ENCODE measurements around the gene PAX9.

The PAX9 gene

DNA sequence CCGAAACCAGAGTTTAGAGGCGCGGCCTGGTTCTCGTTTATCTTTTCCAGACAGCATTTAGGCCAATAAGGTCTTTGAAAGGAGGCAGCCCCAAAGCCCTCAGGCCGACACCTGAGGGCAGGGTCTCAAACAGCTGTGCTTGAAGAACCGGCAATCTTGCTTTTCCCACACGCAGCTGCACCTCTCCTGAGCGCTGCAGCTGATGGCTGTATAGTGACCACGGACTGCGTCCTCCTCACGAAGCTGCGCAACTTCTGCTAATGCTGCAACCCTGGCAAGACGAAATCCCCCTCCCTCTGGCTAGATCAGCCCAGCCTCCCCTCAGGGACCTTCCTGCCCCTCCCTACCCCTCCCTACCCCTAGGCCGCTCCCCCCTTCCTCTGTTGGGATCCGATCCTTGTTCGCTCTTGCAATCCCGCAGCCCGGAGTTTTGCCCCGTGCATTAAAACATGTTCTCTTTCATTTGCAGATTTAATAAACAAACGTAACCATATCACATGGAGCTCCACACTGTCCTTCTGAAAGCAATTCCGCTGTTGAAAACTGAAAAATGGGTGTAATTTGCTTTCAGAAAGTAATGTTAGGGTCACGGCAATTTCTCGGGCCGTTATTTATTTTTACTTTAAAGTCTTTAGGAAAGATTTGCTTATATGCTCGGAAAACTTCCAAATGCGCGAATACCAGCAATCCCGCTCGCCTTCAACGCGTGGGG is 4.8 kb upstream of the PAX9 start:
- DNase-seq, result no peak

DNA sequence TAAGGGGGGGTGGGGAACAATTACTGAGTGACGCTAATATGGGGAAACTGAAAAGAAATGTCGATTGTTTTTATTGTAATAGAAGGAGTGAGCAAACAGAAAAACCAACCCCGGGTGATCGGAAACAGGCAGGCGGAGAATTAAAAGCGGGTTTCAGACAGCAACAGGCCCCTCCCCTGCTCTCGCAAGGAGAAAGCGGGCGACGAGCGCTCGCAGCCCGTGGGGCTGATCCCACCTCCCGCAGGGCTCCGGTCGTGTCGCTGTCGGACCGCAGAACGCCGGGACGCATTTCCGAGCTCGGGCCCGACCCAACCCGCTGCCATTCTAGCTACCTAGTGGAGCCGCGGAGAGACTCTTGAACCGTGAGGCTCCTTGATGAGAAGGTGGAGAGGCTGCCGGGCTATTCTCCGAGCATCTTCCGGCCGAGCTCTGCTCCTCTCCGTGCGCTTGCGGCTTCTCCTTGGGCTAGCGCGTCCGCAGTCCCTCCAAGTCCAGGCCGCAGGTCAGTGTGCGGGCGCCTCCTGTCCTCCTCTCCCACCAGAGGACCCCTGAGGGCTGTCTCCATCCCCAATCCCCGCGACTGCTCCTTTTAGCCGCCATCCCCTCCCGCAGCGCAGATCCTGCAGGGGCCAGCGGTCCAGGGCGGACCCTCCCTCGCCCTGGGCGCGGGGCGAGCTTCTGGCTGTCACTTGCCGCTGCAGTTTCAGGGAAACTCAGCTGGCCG is 4.1 kb upstream of the PAX9 start:
- peak; percentile 26 for DNase-seq

DNA sequence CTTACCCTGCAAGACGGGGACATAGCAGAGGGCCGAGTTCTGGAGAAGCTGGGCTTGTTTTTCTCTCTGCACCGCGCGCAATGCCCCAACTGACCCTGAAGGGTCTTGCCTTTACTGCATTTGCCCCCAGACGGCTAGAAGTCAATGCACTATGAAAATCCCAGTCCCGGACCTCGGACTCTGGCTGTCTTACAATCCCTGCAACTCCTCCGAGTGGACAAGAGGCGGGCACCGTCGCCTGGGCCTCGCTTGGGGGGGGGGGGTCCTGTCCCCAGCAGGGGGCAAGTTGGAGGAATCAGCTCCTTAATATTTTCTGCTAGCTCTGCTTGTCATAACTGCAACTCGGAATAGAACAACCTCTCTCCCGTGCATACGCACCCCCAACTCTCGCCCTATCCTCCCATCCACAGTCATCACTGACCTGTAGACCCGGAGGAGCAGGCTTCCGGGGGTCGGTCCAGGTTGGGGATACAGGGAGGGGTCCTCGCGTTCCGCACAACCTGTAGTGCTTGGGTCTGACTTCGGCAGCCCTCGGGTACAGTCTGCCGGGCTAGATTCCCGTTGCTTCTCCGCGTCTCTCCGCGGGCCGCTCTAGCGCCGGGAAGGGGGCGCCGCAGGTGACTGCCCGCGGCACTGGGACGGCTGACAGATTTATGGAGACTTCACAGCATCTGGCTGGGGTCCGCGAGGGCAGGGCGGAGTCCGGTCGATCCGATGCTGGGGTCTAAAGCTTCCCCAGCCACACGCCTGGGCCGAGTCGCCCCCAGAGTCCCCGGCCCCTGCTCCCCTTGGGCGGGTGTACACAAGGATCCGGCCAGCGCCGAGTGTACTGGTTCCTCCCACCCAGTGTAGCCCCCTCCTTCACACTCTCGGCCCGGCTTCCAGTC is 3.3 kb upstream of the PAX9 start:
- peak; percentile 22 for DNase-seq

DNA sequence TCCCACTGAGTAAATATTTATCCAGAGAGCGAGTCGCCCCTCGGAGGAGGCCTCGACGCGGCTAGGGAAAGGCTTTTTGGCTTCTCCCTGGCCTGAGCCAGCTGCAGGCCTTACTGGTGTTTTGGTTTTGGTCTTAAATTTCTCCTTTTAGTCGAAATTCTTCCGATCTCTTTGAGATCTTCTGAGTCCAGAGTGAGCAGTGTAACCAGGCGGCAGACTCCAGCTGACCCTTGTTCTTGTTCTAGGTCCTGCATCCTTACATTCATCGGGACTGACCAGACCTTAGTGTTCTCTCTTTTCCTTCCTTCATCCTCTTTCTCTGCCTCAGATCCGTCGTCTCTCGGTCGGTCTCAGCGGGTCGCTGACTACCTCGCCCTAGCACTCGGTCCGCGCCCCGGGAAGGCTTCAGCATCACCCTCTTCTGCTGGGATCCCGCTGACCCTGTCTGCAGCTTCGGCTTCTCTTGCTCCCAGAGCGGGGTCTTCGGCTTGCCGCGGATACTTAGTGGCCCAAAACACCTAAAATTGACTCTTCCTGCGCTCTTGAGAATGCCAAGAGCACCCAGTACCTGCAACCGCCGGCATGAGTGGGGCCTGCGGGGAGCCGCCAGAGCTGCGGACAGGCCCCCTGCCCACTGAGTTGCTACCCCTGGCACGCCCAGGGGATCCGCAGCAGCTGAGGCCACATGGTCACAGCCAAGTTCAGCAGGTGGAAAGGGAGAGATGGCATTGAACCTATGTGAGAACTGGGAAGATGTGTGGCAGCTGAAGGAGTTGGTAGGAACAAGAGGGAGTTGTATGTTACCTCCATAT is 2.4 kb upstream of the PAX9 start:
- no peak for DNase-seq

DNA sequence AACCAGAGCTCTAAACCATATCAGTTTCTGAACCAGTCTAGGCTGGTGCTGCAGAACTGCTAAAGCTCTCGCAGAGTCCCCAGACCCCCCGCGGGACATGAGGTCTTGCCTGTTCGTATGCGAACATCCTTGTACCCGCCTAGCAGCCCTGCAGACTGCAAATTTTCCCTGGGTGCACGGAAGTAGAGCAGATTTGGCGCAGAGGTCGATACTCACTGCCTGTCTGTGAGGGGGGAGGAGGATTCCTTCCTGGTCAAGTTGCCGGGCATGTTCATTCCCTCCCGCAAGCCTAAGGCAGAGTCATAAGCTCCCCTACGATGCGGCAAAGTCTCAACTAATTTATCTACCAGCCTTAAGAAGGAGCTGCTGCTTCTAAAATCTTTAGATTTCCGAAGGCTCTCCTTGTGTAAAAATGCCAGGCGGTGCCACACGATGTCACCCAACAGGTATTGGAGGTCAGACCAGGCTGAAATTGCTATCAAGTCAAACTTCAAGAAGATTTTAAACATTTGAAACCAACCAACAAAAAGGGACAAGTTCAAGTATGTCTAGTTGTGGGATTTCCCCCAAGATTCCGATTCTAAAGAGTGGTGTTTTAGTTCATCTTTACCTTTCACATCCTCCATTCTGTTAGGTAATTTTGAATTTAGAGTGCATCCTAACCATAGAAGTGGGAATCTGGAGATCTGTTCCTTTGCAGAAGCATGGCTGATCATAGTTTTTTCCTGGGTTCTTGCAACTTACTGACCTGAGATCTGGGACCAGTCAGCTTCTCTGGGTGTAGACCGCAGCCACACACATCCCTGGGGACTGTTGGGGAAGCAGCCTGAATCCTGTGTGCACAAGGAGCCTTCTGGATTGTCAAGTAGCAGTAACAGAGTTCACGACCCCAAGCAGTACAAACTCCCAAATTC is 1.6 kb upstream of the PAX9 start:
- no peak for DNase-seq

GRCh38 chr14:36660736-36661505 is 739 bp upstream of the PAX9 start:
- DNase-seq, result peak; percentile 72

DNA sequence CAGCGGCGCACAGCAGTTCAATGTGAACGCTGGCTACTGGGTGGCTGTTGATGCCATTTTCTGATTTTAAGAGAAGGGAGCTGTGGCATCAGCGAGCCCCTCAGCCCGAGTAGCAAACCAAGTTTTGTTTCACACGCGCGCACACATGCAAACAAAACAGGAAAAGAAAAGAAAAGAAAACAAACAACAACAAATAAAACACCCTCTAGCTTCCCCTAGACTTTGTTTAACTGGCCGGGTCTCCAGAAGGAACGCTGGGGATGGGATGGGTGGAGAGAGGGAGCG is 540 bp downstream of the PAX9 start:
- DNase-seq, result no peak

DNA sequence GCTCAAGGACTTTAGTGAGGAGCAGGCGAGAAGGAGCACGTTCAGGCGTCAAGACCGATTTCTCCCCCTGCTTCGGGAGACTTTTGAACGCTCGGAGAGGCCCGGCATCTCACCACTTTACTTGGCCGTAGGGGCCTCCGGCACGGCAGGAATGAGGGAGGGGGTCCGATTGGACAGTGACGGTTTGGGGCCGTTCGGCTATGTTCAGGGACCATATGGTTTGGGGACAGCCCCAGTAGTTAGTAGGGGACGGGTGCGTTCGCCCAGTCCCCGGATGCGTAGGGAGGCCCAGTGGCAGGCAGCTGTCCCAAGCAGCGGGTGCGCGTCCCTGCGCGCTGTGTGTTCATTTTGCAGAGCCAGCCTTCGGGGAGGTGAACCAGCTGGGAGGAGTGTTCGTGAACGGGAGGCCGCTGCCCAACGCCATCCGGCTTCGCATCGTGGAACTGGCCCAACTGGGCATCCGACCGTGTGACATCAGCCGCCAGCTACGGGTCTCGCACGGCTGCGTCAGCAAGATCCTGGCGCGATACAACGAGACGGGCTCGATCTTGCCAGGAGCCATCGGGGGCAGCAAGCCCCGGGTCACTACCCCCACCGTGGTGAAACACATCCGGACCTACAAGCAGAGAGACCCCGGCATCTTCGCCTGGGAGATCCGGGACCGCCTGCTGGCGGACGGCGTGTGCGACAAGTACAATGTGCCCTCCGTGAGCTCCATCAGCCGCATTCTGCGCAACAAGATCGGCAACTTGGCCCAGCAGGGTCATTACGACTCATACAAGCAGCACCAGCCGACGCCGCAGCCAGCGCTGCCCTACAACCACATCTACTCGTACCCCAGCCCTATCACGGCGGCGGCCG is 1.1 kb downstream of the PAX9 start:
- DNase-seq, result no peak

- no peak for DNase-seq
These were observed 2.0 kb downstream of the PAX9 start for GRCh38 chr14:36663404-36664321.

DNA sequence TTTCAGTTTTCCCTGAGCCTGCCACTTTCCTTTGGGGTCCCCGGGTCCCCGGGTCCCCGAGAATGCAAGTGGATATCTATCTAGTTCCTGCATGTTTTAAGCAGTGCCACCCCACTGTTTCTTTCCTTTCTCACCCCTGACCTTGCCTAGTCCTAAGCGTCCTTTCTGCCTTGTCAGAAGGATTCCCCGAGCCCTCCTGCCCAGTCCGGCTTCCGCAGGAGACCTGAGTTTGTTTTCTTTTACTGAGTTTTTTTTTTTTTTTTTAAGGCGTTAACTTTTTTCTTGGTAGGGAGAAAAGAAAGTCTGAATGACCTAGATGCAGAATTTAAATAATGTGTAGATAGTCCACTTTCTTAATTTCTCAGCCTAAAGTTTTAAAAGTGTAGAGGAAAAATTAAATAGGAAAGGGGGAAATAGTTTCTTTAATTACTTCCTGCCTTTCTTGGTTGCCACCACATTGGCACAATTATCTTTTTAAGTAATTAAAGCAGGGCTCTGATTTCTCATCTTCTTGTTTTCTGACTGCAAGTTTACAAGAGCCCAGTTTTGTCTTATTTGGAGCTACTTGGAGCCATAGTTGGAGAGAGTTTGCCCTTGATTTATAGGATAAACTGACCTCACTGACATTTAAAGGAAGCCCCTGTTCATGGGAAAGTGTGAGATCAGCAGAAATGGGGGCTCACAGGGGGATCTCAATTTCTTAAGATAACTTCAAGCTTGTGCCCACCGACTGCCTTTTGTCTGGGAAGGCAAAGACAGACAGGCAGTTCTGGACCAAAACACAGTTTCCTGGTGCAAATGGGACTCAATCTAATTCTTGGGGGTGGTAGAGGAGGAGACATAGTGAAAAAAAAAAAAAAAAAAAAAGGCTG is 2.9 kb downstream of the PAX9 start:
- no peak for DNase-seq

GRCh38 chr14:36665887-36666415 is 4.3 kb downstream of the PAX9 start:
- DNase-seq, result no peak

- no peak for DNase-seq
These were observed 5.0 kb downstream of the PAX9 start for GRCh38 chr14:36666416-36667206.

GRCh38 chr14:36667679-36668078 is 6.0 kb downstream of the PAX9 start:
- no peak for DNase-seq

DNA sequence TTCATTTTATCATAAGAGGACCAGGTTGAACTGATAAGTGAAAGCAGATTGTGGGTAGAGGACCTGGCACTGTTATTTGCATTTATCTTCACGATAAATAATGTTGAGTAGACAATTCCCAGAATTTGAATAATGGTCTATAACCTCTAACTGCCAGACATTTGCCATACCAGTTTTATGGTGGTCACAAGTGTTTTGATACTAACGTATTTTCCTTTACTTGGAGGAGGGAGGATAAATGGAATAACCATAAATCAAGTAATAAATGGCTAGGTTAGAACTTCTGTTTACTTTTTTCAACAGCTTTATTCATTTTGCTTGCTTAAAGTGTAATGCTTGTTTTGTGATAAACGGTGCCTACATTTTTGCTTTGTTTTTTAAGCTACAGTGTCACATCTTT is 9.5 kb downstream of the PAX9 start:
- no peak for DNase-seq

GRCh38 chr14:36672095-36672494 is 10.4 kb downstream of the PAX9 start:
- DNase-seq, result no peak

- DNase-seq, result no peak
These were observed 13.0 kb downstream of the PAX9 start for GRCh38 chr14:36674659-36675058.

DNA sequence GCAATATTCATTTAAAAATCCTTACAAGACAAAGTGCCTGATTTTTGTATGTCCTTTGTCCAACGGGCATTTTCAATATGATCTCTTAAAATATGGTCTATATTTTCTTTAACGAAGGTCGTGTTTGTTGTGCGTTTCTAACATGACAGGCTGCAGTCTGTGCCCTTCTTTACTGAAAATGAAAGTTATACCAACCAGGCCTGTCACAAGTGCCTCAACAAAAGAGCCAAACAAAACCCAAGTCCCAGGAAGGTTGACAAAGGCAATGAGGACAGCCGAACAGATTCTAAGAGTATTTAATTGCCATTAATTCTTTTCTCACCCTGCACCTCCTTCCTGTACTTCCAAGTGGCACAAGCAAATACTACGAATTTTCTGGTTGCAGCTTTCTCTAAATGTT is 13.9 kb downstream of the PAX9 start:
- no peak for DNase-seq
